Measurements from ENCODE around the gene CPT1A.

- TF ChIP-seq CTCF (IDR thresholded peaks at IDR 0.05) (no peak), POLR2AphosphoS5 (IDR thresholded peaks at IDR 0.05; ENCODE audit: low read depth, low read length) (no peak), TCF7L2 (IDR thresholded peaks at IDR 0.05; ENCODE audit: low read depth, low read length) (no peak), SIN3A (IDR thresholded peaks at IDR 0.05; ENCODE audit: borderline replicate concordance, insufficient read depth, low read depth, low read length) (no peak), REST (IDR thresholded peaks at IDR 0.05; ENCODE audit: insufficient read depth in 1 of 2, low read depth in 2 of 2, low read length in 1 of 2) (no peak)
Observed at GRCh38 chr11:68827733-68828132, 14.0 kb downstream of the CPT1A start.
